GM12864 (cell line): ENCODE results near the gene LRFN4.

ENCODE experiments used
- DNase-seq: peaks from one replicate; pipeline ENCODE4 v3.0.0-alpha.2; 2011; ENCODE audit warnings: low read depth
- H3K4me3 ChIP-seq: 2 replicates; pipeline ENCODE4 v1.5.1; 2011; ENCODE audit warnings: mild to moderate bottlenecking, low read depth, low read length, control low read depth
- CTCF ChIP-seq: IDR thresholded peaks from 2 replicates; pipeline ENCODE4 v1.5.1; 2011; ENCODE audit warnings: low read depth, mild to moderate bottlenecking, moderate library complexity, low read length, control low read depth, inconsistent platforms; ENCODE audit errors: missing control alignments

The LRFN4 gene

DNA sequence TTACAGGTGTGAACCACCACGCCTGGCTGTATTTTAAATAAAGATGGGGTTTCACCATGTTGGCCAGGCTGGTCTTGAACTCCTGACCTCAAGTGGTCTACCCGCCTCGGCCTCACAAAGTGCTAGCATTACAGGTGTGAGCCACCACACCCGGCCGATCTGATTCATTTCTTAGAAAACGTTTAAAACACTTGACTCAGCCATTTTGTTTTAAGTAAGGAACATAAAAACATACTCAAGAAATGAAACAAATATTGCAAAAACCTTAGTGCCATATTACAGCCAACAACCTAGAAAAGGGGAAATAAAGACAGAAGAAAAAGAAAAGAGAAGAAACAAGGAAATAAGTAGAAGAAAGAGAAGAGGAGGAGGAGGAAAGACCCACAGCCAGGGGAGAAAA is 17.4 kb downstream of the LRFN4 start:
- no peak for DNase-seq
- TF ChIP-seq CTCF = no peak
- H3K4me3 ChIP-seq = no peak overlapping the region

GRCh38 chr11:66875378-66875777 is 18.5 kb downstream of the LRFN4 start:
- no peak overlapping the region for H3K4me3 ChIP-seq
- no peak for TF ChIP-seq CTCF
- DNase-seq = no peak

GRCh38 chr11:66877588-66878385 is 20.9 kb downstream of the LRFN4 start:
- no peak overlapping the region for H3K4me3 ChIP-seq
- no peak for TF ChIP-seq CTCF
- DNase-seq = no peak

- no peak for TF ChIP-seq CTCF
- no peak for DNase-seq
- H3K4me3 ChIP-seq = no peak overlapping the region
Measured at GRCh38 chr11:66878474-66878873, 21.6 kb downstream of the LRFN4 start.

GRCh38 chr11:66879000-66879399 is 22.1 kb downstream of the LRFN4 start:
- DNase-seq = no peak
- no peak overlapping the region for H3K4me3 ChIP-seq
- no peak for TF ChIP-seq CTCF

DNA sequence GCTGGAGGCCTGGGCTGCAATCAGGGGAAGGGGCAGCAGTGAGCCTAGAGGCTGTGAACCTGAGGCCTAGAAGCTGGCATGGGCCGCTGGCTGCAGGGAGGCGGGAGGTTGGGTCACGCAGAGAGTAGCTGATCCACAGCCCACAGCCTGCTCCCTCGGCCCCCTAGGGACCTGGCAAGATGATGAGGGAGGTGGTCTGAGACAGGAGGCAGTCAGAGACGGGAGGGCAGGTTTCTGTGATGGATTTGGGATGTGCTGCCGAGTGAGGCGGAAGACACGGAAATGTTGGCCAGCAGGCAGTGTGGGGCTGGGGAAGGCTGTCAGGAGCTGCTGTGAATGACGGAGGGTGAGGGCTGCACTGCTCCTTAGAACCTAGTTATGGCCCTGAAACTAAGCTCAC is 22.7 kb downstream of the LRFN4 start:
- no peak overlapping the region for H3K4me3 ChIP-seq
- no peak for DNase-seq
- TF ChIP-seq CTCF = no peak

- DNase-seq = no peak
- TF ChIP-seq CTCF = no peak
- no peak overlapping the region for H3K4me3 ChIP-seq
Measured at GRCh38 chr11:66879999-66880398, 23.1 kb downstream of the LRFN4 start.
